DMS53 treated with DMSO at 0.1 percent for 48 hours (cell line): Measurements from ENCODE around the gene STX12.
"Not testable (repeated sequence)": the region's sequence is repeated elsewhere in the genome, so short reads cannot be mapped to it uniquely, and the experiment has no call there.

ENCODE experiments used
- DNase-seq: peaks from one replicate; lab custom pipeline; 2025; ENCODE audit not compliant: unreplicated experiment; lab: John Stamatoyannopoulos, UW

Gene STX12

GRCh38 chr1:27824411-27824810 lies 51.4 kb downstream of the STX12 start:
- no peak for DNase-seq

- not testable (repeated sequence) for DNase-seq
These were observed 56.4 kb downstream of the STX12 start for GRCh38 chr1:27829339-27829960.

GRCh38 chr1:27830621-27831440 lies 57.8 kb downstream of the STX12 start, which contains the start of gene PPP1R8:
Gene PPP1R8, plus strand, starts transcription at chr1:27830782. Its CDS starts 54 bp downstream, at chr1:27830836.
- peak; percentile 90 for DNase-seq

GRCh38 chr1:27831568-27832410 lies 58.8 kb downstream of the STX12 start:
- no peak for DNase-seq

- no peak for DNase-seq
These were observed 59.7 kb downstream of the STX12 start for GRCh38 chr1:27832762-27833161.

- no peak for DNase-seq
These were observed 60.5 kb downstream of the STX12 start for GRCh38 chr1:27833470-27833869.

- no peak for DNase-seq
These were observed 62.0 kb downstream of the STX12 start for GRCh38 chr1:27835046-27835445.

GRCh38 chr1:27835501-27835900 lies 62.5 kb downstream of the STX12 start:
- no peak for DNase-seq

GRCh38 chr1:27849951-27850350 lies 76.9 kb downstream of the STX12 start:
- DNase-seq: no peak

GRCh38 chr1:27855085-27855484 lies 82.1 kb downstream of the STX12 start:
- no peak for DNase-seq

GRCh38 chr1:27856561-27857343 lies 83.7 kb downstream of the STX12 start:
- DNase-seq: no peak

GRCh38 chr1:27857552-27857951 lies 84.5 kb downstream of the STX12 start:
- not testable (repeated sequence) for DNase-seq

GRCh38 chr1:27858072-27858948 lies 85.3 kb downstream of the STX12 start:
- DNase-seq: peak; percentile 64

- DNase-seq: no peak
These were observed 86.0 kb downstream of the STX12 start for GRCh38 chr1:27858949-27859576.

- no peak for DNase-seq
These were observed 88.4 kb downstream of the STX12 start for GRCh38 chr1:27861436-27861835.

- no peak for DNase-seq
These were observed 89.0 kb downstream of the STX12 start for GRCh38 chr1:27862004-27862403.

GRCh38 chr1:27862671-27863537 lies 89.9 kb downstream of the STX12 start:
- DNase-seq: no peak

GRCh38 chr1:27863538-27863915 lies 90.5 kb downstream of the STX12 start:
- no peak for DNase-seq
